ENCODE results near the gene KCNAB1. TPM values are rescaled to one million over a fixed set of nuclear protein-coding genes. Genes with fewer than 3 reads are reported as not detected.

Gene KCNAB1
- polyA plus RNA-seq, 1 donor (not counting 4 experiments of a cell fraction or from before 2014, with no cell fraction given), result 0.03 TPM

DNA sequence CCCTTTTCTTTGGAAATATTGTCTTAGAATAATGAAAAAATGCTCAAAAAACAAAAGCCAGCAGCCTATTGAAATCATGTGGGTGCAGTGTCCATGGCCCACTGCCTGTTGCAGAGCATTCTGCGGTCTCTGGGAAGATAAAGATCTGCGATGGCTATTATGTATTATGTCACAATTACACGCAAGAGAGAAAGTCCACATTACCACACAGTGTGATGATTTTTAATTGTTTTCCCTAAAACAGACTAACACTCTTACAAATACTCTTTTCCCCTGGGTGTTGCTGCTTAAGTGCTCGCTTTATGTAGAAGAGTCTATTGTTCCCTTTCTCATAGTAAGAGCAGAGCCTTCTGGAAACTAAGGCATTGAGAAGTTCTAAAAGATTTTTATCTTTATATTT is 402.3 kb downstream of the KCNAB1 start:
- TF ChIP-seq CTCF (optimal IDR thresholded peaks at IDR 0.05 in 1 of 3, IDR thresholded peaks at IDR 0.05 in 1 of 3, conservative IDR thresholded peaks at IDR 0.05 in 1 of 3; ENCODE audit: extremely low read depth in 1 of 3, insufficient read depth in 2 of 3, low read length in 3 of 3) (no peak), EZH2 (IDR thresholded peaks at IDR 0.05; ENCODE audit: low read length) (no peak)
- H3K4me2 ChIP-seq (ENCODE audit: control insufficient read depth, extremely low read depth, insufficient read depth, low read depth, low read length), result no peak overlapping the region
- H3K4me3 ChIP-seq (ENCODE audit: control insufficient read depth in 2 of 3, extremely low read depth in 1 of 3, insufficient read depth in 2 of 3, low read depth in 1 of 3, low read length in 3 of 3), result no peak overlapping the region
- H3K79me2 ChIP-seq (ENCODE audit: control insufficient read depth, insufficient read depth, low read length), result no peaks in the 10 kb centered on the region
- H3K36me3 ChIP-seq (ENCODE audit: control insufficient read depth in 2 of 2, extremely low read depth in 1 of 2, insufficient read depth in 2 of 2, low read length in 2 of 2), result no peaks in the 10 kb centered on the region
- no peaks in the 10 kb centered on the region for H3K9me1 ChIP-seq (ENCODE audit: control insufficient read depth, extremely low read depth, insufficient read depth, low read length)
- FAIRE-seq (no peak), DNase-seq (ENCODE audit: low read depth, low spot score) (no peak)
- H3K27ac ChIP-seq (ENCODE audit: control insufficient read depth, insufficient read depth, low read length), result no peak overlapping the region
- no peaks in the 10 kb centered on the region for H3K27me3 ChIP-seq (ENCODE audit: control insufficient read depth, extremely low read depth, insufficient read depth, low read length)
- no peak overlapping the region for H2AFZ ChIP-seq (ENCODE audit: control insufficient read depth, low read length)
- H3K9ac ChIP-seq (ENCODE audit: control insufficient read depth, extremely low read depth, insufficient read depth, low read length), result no peak overlapping the region
- H4K20me1 ChIP-seq (ENCODE audit: control insufficient read depth, extremely low read depth, insufficient read depth, low read length), result no peaks in the 10 kb centered on the region
- H3K9me3 ChIP-seq (ENCODE audit: control insufficient read depth, low read depth, low read length), result no peaks in the 10 kb centered on the region
- dilution Hi-C loops (cut with MboI; ENCODE audit: extremely low pct_ligation_motif_present, low sequenced_read_pairs), result loop anchor here (25.0 kb wide), 2 partner anchors 360 to 510 kb away; no protein-coding TSS in a partner anchor
- peaks cover 3% of the 10 kb centered on the region for H3K4me1 ChIP-seq (ENCODE audit: control insufficient read depth, extremely low read depth, insufficient read depth, low read length)

- FAIRE-seq, result peak; percentile 82
- Histone ChIP-seq H3K4me1 (ENCODE audit: control insufficient read depth, extremely low read depth, insufficient read depth, low read length) (peaks cover 3% of the 10 kb centered on the region), H3K9ac (ENCODE audit: control insufficient read depth, extremely low read depth, insufficient read depth, low read length) (no peak overlapping the region), H3K9me3 (ENCODE audit: control insufficient read depth, low read depth, low read length) (no peaks in the 10 kb centered on the region), H3K9me1 (ENCODE audit: control insufficient read depth, extremely low read depth, insufficient read depth, low read length) (no peaks in the 10 kb centered on the region), H3K4me3 (ENCODE audit: control insufficient read depth in 2 of 3, extremely low read depth in 1 of 3, insufficient read depth in 2 of 3, low read depth in 1 of 3, low read length in 3 of 3) (no peak overlapping the region), H3K79me2 (ENCODE audit: control insufficient read depth, insufficient read depth, low read length) (no peaks in the 10 kb centered on the region), H3K27me3 (ENCODE audit: control insufficient read depth, extremely low read depth, insufficient read depth, low read length) (no peaks in the 10 kb centered on the region), H4K20me1 (ENCODE audit: control insufficient read depth, extremely low read depth, insufficient read depth, low read length) (no peaks in the 10 kb centered on the region), H2AFZ (ENCODE audit: control insufficient read depth, low read length) (no peak overlapping the region), H3K27ac (ENCODE audit: control insufficient read depth, insufficient read depth, low read length) (no peak overlapping the region), H3K4me2 (ENCODE audit: control insufficient read depth, extremely low read depth, insufficient read depth, low read depth, low read length) (no peak overlapping the region), H3K36me3 (ENCODE audit: control insufficient read depth in 2 of 2, extremely low read depth in 1 of 2, insufficient read depth in 2 of 2, low read length in 2 of 2) (no peaks in the 10 kb centered on the region)
- no peak for DNase-seq (ENCODE audit: low read depth, low spot score)
- dilution Hi-C loops (cut with MboI; ENCODE audit: extremely low pct_ligation_motif_present, low sequenced_read_pairs), result no loop called here
- TF ChIP-seq EZH2 (IDR thresholded peaks at IDR 0.05; ENCODE audit: low read length) (no peak), CTCF (optimal IDR thresholded peaks at IDR 0.05 in 1 of 3, IDR thresholded peaks at IDR 0.05 in 1 of 3, conservative IDR thresholded peaks at IDR 0.05 in 1 of 3; ENCODE audit: extremely low read depth in 1 of 3, insufficient read depth in 2 of 3, low read length in 3 of 3) (no peak)
Observed at GRCh38 chr3:156525808-156526207, 405.4 kb downstream of the KCNAB1 start.

Data from keratinocyte (primary cell).